Nephron progenitor cell (in vitro differentiated cells): ENCODE results near the gene CD72.
A peak's percentile ranks its signal among the peaks of the same experiment; 100 is the strongest.

Experiments
- DNase-seq: peaks from one replicate; pipeline ENCODE4 v3.0.0; 2021
- H3K27ac Mint-ChIP-seq: 2 replicates; pipeline ENCODE4 v1.8.0; 2021; ENCODE audit warnings: mild to moderate bottlenecking, moderate library complexity, mixed read lengths
- H3K27me3 Mint-ChIP-seq: 2 replicates; pipeline ENCODE4 v1.8.0; 2021; ENCODE audit warnings: mild to moderate bottlenecking, low read depth, mixed read lengths; ENCODE audit not compliant: poor library complexity
- H3K36me3 Mint-ChIP-seq: 2 replicates; pipeline ENCODE4 v1.8.0; 2021; ENCODE audit warnings: low read depth, mixed read lengths
- H3K4me1 Mint-ChIP-seq: 2 replicates; pipeline ENCODE4 v1.8.0; 2021; ENCODE audit warnings: mixed read lengths
- H3K4me3 Mint-ChIP-seq: 2 replicates; pipeline ENCODE4 v1.8.0; 2021; ENCODE audit warnings: mild to moderate bottlenecking, moderate library complexity, mixed read lengths
- H3K9me3 Mint-ChIP-seq: 2 replicates; pipeline ENCODE4 v1.8.0; 2021; ENCODE audit warnings: mild to moderate bottlenecking, moderate library complexity, mixed read lengths
- TF ChIP-seq, protein P1 (sequence below): fragments of 200-600 bp; sonication (generic); IDR thresholded peaks from 2 replicates; pipeline ENCODE4 v1.5.0; 2021; ENCODE audit warnings: antibody characterized with exemption

The CD72 gene, protein sequence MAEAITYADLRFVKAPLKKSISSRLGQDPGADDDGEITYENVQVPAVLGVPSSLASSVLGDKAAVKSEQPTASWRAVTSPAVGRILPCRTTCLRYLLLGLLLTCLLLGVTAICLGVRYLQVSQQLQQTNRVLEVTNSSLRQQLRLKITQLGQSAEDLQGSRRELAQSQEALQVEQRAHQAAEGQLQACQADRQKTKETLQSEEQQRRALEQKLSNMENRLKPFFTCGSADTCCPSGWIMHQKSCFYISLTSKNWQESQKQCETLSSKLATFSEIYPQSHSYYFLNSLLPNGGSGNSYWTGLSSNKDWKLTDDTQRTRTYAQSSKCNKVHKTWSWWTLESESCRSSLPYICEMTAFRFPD

DNA sequence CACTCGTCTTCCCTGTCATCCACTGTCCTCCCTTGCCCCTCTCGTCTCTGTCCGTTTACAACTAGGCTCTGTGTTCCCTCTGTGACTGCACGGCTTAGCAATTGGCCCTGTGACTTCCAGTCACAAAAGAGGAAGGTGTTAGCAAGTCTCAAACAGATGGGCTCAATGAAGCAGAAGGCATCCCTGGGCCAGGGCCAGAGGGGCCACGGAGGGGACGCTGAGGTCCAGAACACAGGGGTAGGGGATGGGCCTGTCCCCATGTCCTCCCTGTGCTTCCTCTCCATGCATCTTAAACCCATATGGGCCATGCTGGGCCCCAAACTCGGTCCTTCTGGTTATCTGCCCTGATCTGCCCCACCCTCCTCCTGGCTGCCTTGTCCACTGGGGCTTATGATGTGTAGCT, at the start of gene CD72:
CD72 (minus strand) TSS at position 89 of the 403 bp plus-strand sequence. CDS start 110 bp downstream, outside the sequence.
- peak within 1 kb of the TSS; percentile 77 for H3K4me3 Mint-ChIP-seq
- H3K27ac Mint-ChIP-seq: no peak within 1 kb of the TSS
- no peak for DNase-seq
- peaks cover 72% of the 10 kb centered on the region for H3K27me3 Mint-ChIP-seq
- H3K9me3 Mint-ChIP-seq: no peaks in the 10 kb centered on the region
- H3K36me3 Mint-ChIP-seq: no peaks in the 10 kb centered on the region
- TF ChIP-seq, protein P1, sequence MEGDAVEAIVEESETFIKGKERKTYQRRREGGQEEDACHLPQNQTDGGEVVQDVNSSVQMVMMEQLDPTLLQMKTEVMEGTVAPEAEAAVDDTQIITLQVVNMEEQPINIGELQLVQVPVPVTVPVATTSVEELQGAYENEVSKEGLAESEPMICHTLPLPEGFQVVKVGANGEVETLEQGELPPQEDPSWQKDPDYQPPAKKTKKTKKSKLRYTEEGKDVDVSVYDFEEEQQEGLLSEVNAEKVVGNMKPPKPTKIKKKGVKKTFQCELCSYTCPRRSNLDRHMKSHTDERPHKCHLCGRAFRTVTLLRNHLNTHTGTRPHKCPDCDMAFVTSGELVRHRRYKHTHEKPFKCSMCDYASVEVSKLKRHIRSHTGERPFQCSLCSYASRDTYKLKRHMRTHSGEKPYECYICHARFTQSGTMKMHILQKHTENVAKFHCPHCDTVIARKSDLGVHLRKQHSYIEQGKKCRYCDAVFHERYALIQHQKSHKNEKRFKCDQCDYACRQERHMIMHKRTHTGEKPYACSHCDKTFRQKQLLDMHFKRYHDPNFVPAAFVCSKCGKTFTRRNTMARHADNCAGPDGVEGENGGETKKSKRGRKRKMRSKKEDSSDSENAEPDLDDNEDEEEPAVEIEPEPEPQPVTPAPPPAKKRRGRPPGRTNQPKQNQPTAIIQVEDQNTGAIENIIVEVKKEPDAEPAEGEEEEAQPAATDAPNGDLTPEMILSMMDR: no peak
- H3K4me1 Mint-ChIP-seq: peaks cover 23% of the 10 kb centered on the region

DNA sequence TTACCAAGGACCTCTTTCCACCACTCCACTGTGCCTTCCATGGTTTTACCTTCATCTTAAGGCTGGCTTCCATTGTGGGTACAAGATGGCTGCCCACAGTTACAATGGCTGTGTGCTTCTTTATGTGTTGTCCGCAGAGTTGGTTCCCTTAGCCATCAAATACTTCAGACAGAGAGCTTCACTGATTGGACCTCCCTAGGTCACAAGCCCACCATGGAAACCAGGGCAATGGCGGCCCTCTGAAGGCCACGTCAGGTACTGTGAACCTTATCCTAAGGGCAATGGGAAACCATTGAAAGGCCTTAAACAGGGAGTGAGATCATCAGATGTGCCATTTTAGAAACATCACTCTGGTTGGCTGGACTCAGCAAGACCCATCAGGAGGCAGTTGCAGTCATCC, 49.7 kb upstream of the CD72 start:
- TF ChIP-seq, protein P1: no peak
- DNase-seq: no peak
- Mint-ChIP-seq H3K4me1 (peaks cover 47% of the 10 kb centered on the region), H3K9me3 (no peaks in the 10 kb centered on the region), H3K36me3 (peaks cover under 1% of the 10 kb centered on the region), H3K27ac (no peak overlapping the region), H3K27me3 (peaks cover 17% of the 10 kb centered on the region), H3K4me3 (no peak overlapping the region)

DNA sequence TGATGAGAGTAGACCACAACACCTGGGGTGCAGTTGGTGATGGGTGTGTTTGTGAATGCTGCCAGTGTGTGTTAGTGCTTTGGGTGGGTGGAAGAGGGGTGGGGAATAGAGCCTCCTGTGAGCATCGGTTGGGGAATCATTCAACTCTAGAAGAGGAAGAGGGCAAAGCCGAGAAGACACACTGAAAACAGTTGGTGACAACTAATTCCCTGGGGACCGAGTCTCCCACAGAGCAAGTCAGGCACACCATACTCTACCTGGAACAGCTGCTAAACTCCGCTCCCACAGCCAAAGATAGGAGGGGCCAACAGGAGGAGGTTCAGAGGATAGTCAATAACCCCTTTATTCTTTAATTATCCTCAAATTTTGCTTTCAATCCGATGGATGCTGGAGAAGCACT, 48.3 kb upstream of the CD72 start:
- Mint-ChIP-seq H3K4me1 (peaks cover 59% of the 10 kb centered on the region), H3K36me3 (peaks cover 13% of the 10 kb centered on the region), H3K27ac (no peak overlapping the region), H3K27me3 (peaks cover 10% of the 10 kb centered on the region), H3K9me3 (no peaks in the 10 kb centered on the region), H3K4me3 (no peak overlapping the region)
- no peak for DNase-seq
- TF ChIP-seq, protein P1: no peak

DNA sequence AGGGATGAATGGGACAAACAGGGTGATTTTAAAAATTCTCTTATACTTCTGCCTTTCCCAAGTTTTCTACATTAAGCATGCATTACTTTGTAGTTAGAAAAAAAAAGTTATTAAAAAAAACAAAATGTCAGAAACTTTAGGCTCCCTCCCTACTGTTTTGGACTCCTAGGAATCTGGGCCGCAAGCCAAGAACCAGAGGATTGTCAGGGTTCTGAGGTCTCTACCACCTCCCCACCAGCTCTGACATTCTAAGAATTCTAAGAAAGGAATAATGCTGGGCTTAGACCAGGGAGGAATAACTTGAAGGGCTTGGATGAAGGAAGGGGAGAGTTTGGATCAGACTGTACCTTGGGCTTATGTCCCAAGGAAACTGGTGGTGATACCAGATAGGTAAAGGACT, 47.8 kb upstream of the CD72 start:
- Mint-ChIP-seq H3K27me3 (peaks cover 10% of the 10 kb centered on the region), H3K9me3 (no peaks in the 10 kb centered on the region), H3K27ac (no peak overlapping the region), H3K36me3 (peaks cover 14% of the 10 kb centered on the region), H3K4me1 (peaks cover 60% of the 10 kb centered on the region), H3K4me3 (peak overlapping the region; percentile 55)
- TF ChIP-seq, protein P1: no peak
- no peak for DNase-seq

DNA sequence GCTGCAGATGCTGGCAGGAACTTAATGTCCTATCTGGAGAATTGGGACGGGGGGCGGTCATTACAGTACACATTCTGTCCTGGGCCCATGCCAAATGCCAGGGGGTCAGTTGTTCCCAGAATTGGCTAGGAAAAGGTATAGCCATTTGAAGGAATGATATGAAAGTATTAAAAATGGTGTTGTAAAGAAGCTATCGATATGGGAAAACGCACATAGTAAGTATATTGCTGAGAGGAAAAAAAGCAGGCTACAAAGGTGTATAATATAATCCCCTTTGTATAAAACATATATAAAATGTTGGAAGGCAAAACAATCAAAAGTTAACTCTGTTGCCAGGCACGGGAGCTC, 47.2 kb upstream of the CD72 start:
- no peak for DNase-seq
- peaks cover 20% of the 10 kb centered on the region for H3K36me3 Mint-ChIP-seq
- peaks cover 63% of the 10 kb centered on the region for H3K4me1 Mint-ChIP-seq
- peak overlapping the region; percentile 81 for H3K4me3 Mint-ChIP-seq
- H3K27me3 Mint-ChIP-seq: peaks cover 10% of the 10 kb centered on the region
- TF ChIP-seq, protein P1: no peak
- H3K9me3 Mint-ChIP-seq: no peaks in the 10 kb centered on the region
- no peak overlapping the region for H3K27ac Mint-ChIP-seq
